Measurements from ENCODE around the gene SUPT6H. TPM values are rescaled to one million over a fixed set of nuclear protein-coding genes. Genes with fewer than 3 reads are reported as not detected.

The SUPT6H gene
- total and polyA plus RNA-seq, 2 of the 8 experiments (the other 6 are each of a cell fraction or from before 2014, with no cell fraction given), result 32.0 to 59.9 TPM

GRCh38 chr17:28744972-28745785, 83.2 kb downstream of the SUPT6H start (continued):
- TF ChIP-seq EP300 (IDR thresholded peaks at IDR 0.05; ENCODE audit: borderline replicate concordance in 1 of 2, low read depth in 2 of 2, low read length in 2 of 2) (0 out of 3 replicates have a peak, but pooled peaks of 1 of the 2 experiments have one; percentile 11), GABPA (IDR thresholded peaks at IDR 0.05; ENCODE audit: borderline replicate concordance, insufficient read depth, low read length) (no peak), FOSL1 (IDR thresholded peaks at IDR 0.05; ENCODE audit: insufficient read depth, low read depth, low read length) (no peak), JUN (IDR thresholded peaks at IDR 0.05; ENCODE audit: low read depth, low read length) (no peak), CTBP2 (IDR thresholded peaks at IDR 0.05; ENCODE audit: borderline replicate concordance, insufficient read depth, insufficient read length, low read length) (no peak), SIX5 (IDR thresholded peaks at IDR 0.05; ENCODE audit: low read depth, low read length) (no peak), HDAC2 (IDR thresholded peaks at IDR 0.05; ENCODE audit: borderline replicate concordance in 1 of 2, low read depth in 2 of 2, low read length in 2 of 2) (peak in 1 of 2 experiments; percentile 43; a peak in 1 of 4 replicates), TBP (IDR thresholded peaks at IDR 0.05; ENCODE audit: low read depth, low read length) (peak; percentile 46; the same call in 1 of the 2 replicates), SP2 (IDR thresholded peaks at IDR 0.05; ENCODE audit: low read length) (no peak), TAF1 (IDR thresholded peaks at IDR 0.05; ENCODE audit: low read depth, low read length) (peak; percentile 66), SAP30 (IDR thresholded peaks at IDR 0.05; ENCODE audit: insufficient read depth, insufficient replicate concordance, low read length) (no peak), GTF2F1 (IDR thresholded peaks at IDR 0.05; ENCODE audit: borderline replicate concordance, low read depth, low read length) (no peak), POLR2AphosphoS5 (IDR thresholded peaks at IDR 0.05; ENCODE audit: low read depth, low read length) (peak; percentile 94), PHF8 (conservative IDR thresholded peaks at IDR 0.05; ENCODE audit: low read depth, low read length) (no peak; the same call in 1 of the 2 replicates), ATF3 (IDR thresholded peaks at IDR 0.05; ENCODE audit: insufficient read depth, low read depth, low read length) (no peak), SP1 (IDR thresholded peaks at IDR 0.05; ENCODE audit: low read depth, low read length) (peak; percentile 8; the same call in 1 of the 2 replicates), POLR2A (IDR thresholded peaks at IDR 0.05; ENCODE audit: control extremely low read depth in 1 of 2, low read depth in 2 of 2, low read length in 2 of 2) (peak; percentile 87 to 93), KDM1A (IDR thresholded peaks at IDR 0.05; ENCODE audit: borderline replicate concordance, low read length) (0 out of 2 replicates have a peak, but pooled peaks have one; percentile 58), JUND (IDR thresholded peaks at IDR 0.05; ENCODE audit: low read length) (no peak), MAFK (IDR thresholded peaks at IDR 0.05; ENCODE audit: low read depth, low read length) (no peak)
- TF ChIP-seq, protein P1, sequence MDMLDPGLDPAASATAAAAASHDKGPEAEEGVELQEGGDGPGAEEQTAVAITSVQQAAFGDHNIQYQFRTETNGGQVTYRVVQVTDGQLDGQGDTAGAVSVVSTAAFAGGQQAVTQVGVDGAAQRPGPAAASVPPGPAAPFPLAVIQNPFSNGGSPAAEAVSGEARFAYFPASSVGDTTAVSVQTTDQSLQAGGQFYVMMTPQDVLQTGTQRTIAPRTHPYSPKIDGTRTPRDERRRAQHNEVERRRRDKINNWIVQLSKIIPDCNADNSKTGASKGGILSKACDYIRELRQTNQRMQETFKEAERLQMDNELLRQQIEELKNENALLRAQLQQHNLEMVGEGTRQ (IDR thresholded peaks at IDR 0.05; ENCODE audit: low read length), result no peak

All from H1 (cell line).